Smooth muscle cell (in vitro differentiated cells): Measurements from ENCODE around the gene GRID2. TPM values are rescaled to one million over a fixed set of nuclear protein-coding genes. Genes with fewer than 3 reads are reported as not detected.

Experiments used
- DNase-seq: peaks from one replicate; lab custom pipeline; 2025; ENCODE audit not compliant: unreplicated experiment; lab: John Stamatoyannopoulos, UW
- H2AFZ ChIP-seq: fragments of 200-600 bp; sonication (generic); 2 replicates; pipeline ENCODE4 v1.6.0; 2016; ENCODE audit warnings: antibody characterized with exemption, low read depth, mild to moderate bottlenecking
- H3F3A ChIP-seq: fragments of 200-600 bp; sonication (generic); 2 replicates; pipeline ENCODE4 v1.6.0; 2017; ENCODE audit warnings: antibody characterized with exemption, low read depth
- H3K27ac ChIP-seq: fragments of 200-600 bp; sonication (generic); 2 replicates; pipeline ENCODE4 v1.5.1; 2016; ENCODE audit warnings: low read depth, mild to moderate bottlenecking
- H3K27me3 ChIP-seq: fragments of 200-600 bp; sonication (generic); 2 replicates; pipeline ENCODE4 v1.6.1; 2016; ENCODE audit warnings: low read depth, mild to moderate bottlenecking
- H3K36me3 ChIP-seq: fragments of 200-600 bp; sonication (generic); 2 replicates; pipeline ENCODE4 v1.5.1; 2016; ENCODE audit warnings: low read depth
- H3K4me1 ChIP-seq: fragments of 200-600 bp; sonication (generic); 2 replicates; pipeline ENCODE4 v1.5.1; 2016; ENCODE audit warnings: low read depth
- H3K4me2 ChIP-seq: fragments of 200-600 bp; sonication (generic); 2 replicates; pipeline ENCODE4 v1.6.0; 2016; ENCODE audit warnings: mild to moderate bottlenecking
- H3K4me3 ChIP-seq: fragments of 200-600 bp; sonication (generic); 2 replicates; pipeline ENCODE4 v1.5.1; 2016; ENCODE audit warnings: mild to moderate bottlenecking
- H3K79me2 ChIP-seq: fragments of 200-600 bp; sonication (generic); 2 replicates; pipeline ENCODE4 v1.6.0; 2016; ENCODE audit warnings: low read depth, mild to moderate bottlenecking
- H3K9ac ChIP-seq: fragments of 200-600 bp; sonication (generic); 2 replicates; pipeline ENCODE4 v1.6.0; 2016; ENCODE audit warnings: low read depth
- H3K9me3 ChIP-seq: fragments of 200-600 bp; sonication (generic); replicated peaks from 2 replicates; pipeline ENCODE4 v1.5.1; 2016; ENCODE audit warnings: low read depth
- H4K20me1 ChIP-seq: fragments of 200-600 bp; sonication (generic); 2 replicates; pipeline ENCODE4 v1.6.0; 2016; ENCODE audit warnings: low read depth
- CTCF ChIP-seq: fragments of 200-600 bp; sonication (generic); IDR thresholded peaks from 2 replicates; pipeline ENCODE4 v1.5.1; 2017; ENCODE audit warnings: borderline replicate concordance, mild to moderate bottlenecking, antibody characterized with exemption; ENCODE audit not compliant: insufficient read depth, poor library complexity, severe bottlenecking
- WGBS: methylation state at CpG from one replicate; pipeline ENCODE4 v1.1.7; 2016; ENCODE audit warnings: low lambda C conversion rate; 5-methylcytosine and 5-hydroxymethylcytosine counted together
- polyA plus RNA-seq: library from polyadenylated mRNA; unstranded; fragments of >200 nt; fragmentation: Nextera tagmentation; extraction: Ambion mirVana; gene quantifications from 2 replicates; pipeline ENCODE4 v1.2.1, GENCODE V29; 2016
- total RNA-seq: library from RNA; depleted of rRNA; stranded (reverse); fragments of >200 nt; gene quantifications from 2 replicates; pipeline ENCODE4 v1.2.3, GENCODE V29; 2014

The GRID2 gene
- total and polyA plus RNA-seq, 2 experiments from 2014 or later, result 1.2 TPM; not detected in 1

- no peaks in the 10 kb centered on the region for H3K27me3 ChIP-seq
- no peaks in the 10 kb centered on the region for H3K36me3 ChIP-seq
- no peak for DNase-seq
- WGBS, result 94% methylated on average over 8 of the region's 8 CpGs
- H3K79me2 ChIP-seq, result no peaks in the 10 kb centered on the region
- no peak overlapping the region for H3K27ac ChIP-seq
- no peak overlapping the region for H3K4me2 ChIP-seq
- H3K4me3 ChIP-seq, result no peak overlapping the region
- no peak overlapping the region for H2AFZ ChIP-seq
- no peaks in the 10 kb centered on the region for H3K4me1 ChIP-seq
- H3F3A ChIP-seq, result no peaks in the 10 kb centered on the region
- H3K9me3 ChIP-seq, result no peaks in the 10 kb centered on the region
- H4K20me1 ChIP-seq, result no peaks in the 10 kb centered on the region
- H3K9ac ChIP-seq, result no peak overlapping the region
- TF ChIP-seq CTCF, result no peak
These were observed 918.0 kb downstream of the GRID2 start for GRCh38 chr4:93221771-93222170.

- Histone ChIP-seq H3K36me3 (no peaks in the 10 kb centered on the region), H3K9ac (no peak overlapping the region), H4K20me1 (no peaks in the 10 kb centered on the region), H3F3A (no peaks in the 10 kb centered on the region), H3K27me3 (no peaks in the 10 kb centered on the region), H3K4me2 (no peak overlapping the region), H3K27ac (no peak overlapping the region), H3K9me3 (no peaks in the 10 kb centered on the region), H3K4me3 (no peak overlapping the region), H3K79me2 (no peaks in the 10 kb centered on the region), H2AFZ (no peak overlapping the region), H3K4me1 (no peaks in the 10 kb centered on the region)
- TF ChIP-seq CTCF, result no peak
- WGBS, result 83% methylated on average over 3 of the region's 3 CpGs
- DNase-seq, result no peak
These were observed 924.3 kb downstream of the GRID2 start for GRCh38 chr4:93228021-93228420.

GRCh38 chr4:93232883-93233282, 929.1 kb downstream of the GRID2 start:
- no peaks in the 10 kb centered on the region for H3K9me3 ChIP-seq
- no peak for TF ChIP-seq CTCF
- DNase-seq, result no peak
- H3K4me2 ChIP-seq, result no peak overlapping the region
- no peak overlapping the region for H3K27ac ChIP-seq
- H3F3A ChIP-seq, result no peaks in the 10 kb centered on the region
- H3K27me3 ChIP-seq, result no peaks in the 10 kb centered on the region
- no peak overlapping the region for H3K4me3 ChIP-seq
- H2AFZ ChIP-seq, result no peak overlapping the region
- H3K36me3 ChIP-seq, result no peaks in the 10 kb centered on the region
- 86% methylated on average over 2 of the region's 2 CpGs for WGBS
- H3K4me1 ChIP-seq, result no peaks in the 10 kb centered on the region
- no peak overlapping the region for H3K9ac ChIP-seq
- H3K79me2 ChIP-seq, result no peaks in the 10 kb centered on the region
- H4K20me1 ChIP-seq, result no peaks in the 10 kb centered on the region

GRCh38 chr4:93237521-93237920, 933.8 kb downstream of the GRID2 start:
- no peak overlapping the region for H3K27ac ChIP-seq
- no peak overlapping the region for H3K4me3 ChIP-seq
- H4K20me1 ChIP-seq, result no peaks in the 10 kb centered on the region
- no peaks in the 10 kb centered on the region for H3K27me3 ChIP-seq
- TF ChIP-seq CTCF, result no peak
- H3K9me3 ChIP-seq, result no peaks in the 10 kb centered on the region
- no peaks in the 10 kb centered on the region for H3K79me2 ChIP-seq
- H3K4me1 ChIP-seq, result no peaks in the 10 kb centered on the region
- no peak overlapping the region for H3K9ac ChIP-seq
- no peaks in the 10 kb centered on the region for H3K36me3 ChIP-seq
- H3F3A ChIP-seq, result no peaks in the 10 kb centered on the region
- 94% methylated on average over 2 of the region's 2 CpGs for WGBS
- DNase-seq, result no peak
- no peak overlapping the region for H2AFZ ChIP-seq
- H3K4me2 ChIP-seq, result no peak overlapping the region
